IPS-15b (cell line): ENCODE results near the gene SMURF2.
"Not testable (repeated sequence)": the region's sequence is repeated elsewhere in the genome, so short reads cannot be mapped to it uniquely, and the experiment has no call there.

Experiments used
- H3K27me3 ChIP-seq: one replicate; pipeline ENCODE4 v1.6.1; 2013; ENCODE audit warnings: low read length; ENCODE audit not compliant: control insufficient read depth, insufficient read depth
- H3K36me3 ChIP-seq: one replicate; pipeline ENCODE4 v1.6.1; 2013; ENCODE audit warnings: low read length; ENCODE audit not compliant: control insufficient read depth, insufficient read depth
- H3K4me1 ChIP-seq: one replicate; pipeline ENCODE4 v1.6.1; 2013; ENCODE audit warnings: mild to moderate bottlenecking, low read length; ENCODE audit not compliant: control insufficient read depth, insufficient read depth
- H3K4me3 ChIP-seq: one replicate; pipeline ENCODE4 v1.5.1; 2013; ENCODE audit warnings: low read depth, low read length
- H3K9ac ChIP-seq: one replicate; pipeline ENCODE4 v1.6.1; 2013; ENCODE audit warnings: low read depth, mild to moderate bottlenecking, low read length
- H3K9me3 ChIP-seq: one replicate; pipeline ENCODE4 v1.6.1; 2013; ENCODE audit warnings: mild to moderate bottlenecking, low read length; ENCODE audit not compliant: control insufficient read depth, insufficient read depth

SMURF2 gene

GRCh38 chr17:64625541-64625940, 36.6 kb downstream of the SMURF2 start:
- Histone ChIP-seq H3K9me3 (no peaks in the 10 kb centered on the region), H3K9ac (no peak overlapping the region), H3K36me3 (no peaks in the 10 kb centered on the region), H3K4me3 (no peak overlapping the region), H3K27me3 (no peaks in the 10 kb centered on the region), H3K4me1 (no peaks in the 10 kb centered on the region)

- Histone ChIP-seq H3K36me3 (no peaks in the 10 kb centered on the region), H3K4me1 (no peaks in the 10 kb centered on the region), H3K9me3 (no peaks in the 10 kb centered on the region), H3K4me3 (no peak overlapping the region), H3K9ac (no peak overlapping the region), H3K27me3 (no peaks in the 10 kb centered on the region)
Observed at GRCh38 chr17:64622931-64623654, 39.0 kb downstream of the SMURF2 start.

- no peak overlapping the region for H3K9ac ChIP-seq
- no peaks in the 10 kb centered on the region for H3K9me3 ChIP-seq
- no peaks in the 10 kb centered on the region for H3K27me3 ChIP-seq
- H3K36me3 ChIP-seq, result no peaks in the 10 kb centered on the region
- H3K4me1 ChIP-seq, result no peaks in the 10 kb centered on the region
- H3K4me3 ChIP-seq, result no peak overlapping the region
Observed at GRCh38 chr17:64621772-64622171, 40.3 kb downstream of the SMURF2 start.

- no peak overlapping the region for H3K4me3 ChIP-seq
- no peak overlapping the region for H3K9ac ChIP-seq
- H3K9me3 ChIP-seq, result no peaks in the 10 kb centered on the region
- no peaks in the 10 kb centered on the region for H3K27me3 ChIP-seq
- H3K4me1 ChIP-seq, result no peaks in the 10 kb centered on the region
- no peaks in the 10 kb centered on the region for H3K36me3 ChIP-seq
Observed at GRCh38 chr17:64618848-64619247, 43.3 kb downstream of the SMURF2 start.

- Histone ChIP-seq H3K36me3 (no peaks in the 10 kb centered on the region), H3K27me3 (no peaks in the 10 kb centered on the region), H3K4me3 (no peak overlapping the region), H3K4me1 (no peaks in the 10 kb centered on the region), H3K9ac (no peak overlapping the region), H3K9me3 (no peaks in the 10 kb centered on the region)
Observed at GRCh38 chr17:64617125-64617780, 44.9 kb downstream of the SMURF2 start.

GRCh38 chr17:64615028-64615677, 47.0 kb downstream of the SMURF2 start:
- no peaks in the 10 kb centered on the region for H3K27me3 ChIP-seq
- H3K9me3 ChIP-seq, result no peaks in the 10 kb centered on the region
- no peak overlapping the region for H3K4me3 ChIP-seq
- no peaks in the 10 kb centered on the region for H3K36me3 ChIP-seq
- H3K4me1 ChIP-seq, result no peaks in the 10 kb centered on the region
- H3K9ac ChIP-seq, result no peak overlapping the region

GRCh38 chr17:64614266-64615027, 47.7 kb downstream of the SMURF2 start:
- Histone ChIP-seq H3K36me3 (no peaks in the 10 kb centered on the region), H3K4me1 (no peaks in the 10 kb centered on the region), H3K4me3 (no peak overlapping the region)

GRCh38 chr17:64611369-64611768, 50.7 kb downstream of the SMURF2 start:
- H3K9ac ChIP-seq, result no peak overlapping the region
- H3K4me1 ChIP-seq, result no peaks in the 10 kb centered on the region
- no peaks in the 10 kb centered on the region for H3K9me3 ChIP-seq
- H3K36me3 ChIP-seq, result no peaks in the 10 kb centered on the region
- no peaks in the 10 kb centered on the region for H3K27me3 ChIP-seq
- no peak overlapping the region for H3K4me3 ChIP-seq

More at GRCh38 chr17:64614266-64615027, 47.7 kb downstream of the SMURF2 start:
- Histone ChIP-seq H3K9ac (no peak overlapping the region), H3K27me3 (no peaks in the 10 kb centered on the region), H3K9me3 (no peaks in the 10 kb centered on the region)

- not testable (repeated sequence) for H3K27me3 ChIP-seq, H3K36me3 ChIP-seq, H3K9me3 ChIP-seq, H3K9ac ChIP-seq, H3K4me3 ChIP-seq, H3K4me1 ChIP-seq
Observed at GRCh38 chr17:64610244-64610643, 51.9 kb downstream of the SMURF2 start.

GRCh38 chr17:64608571-64608981, 53.5 kb downstream of the SMURF2 start:
- Histone ChIP-seq H3K27me3 (no peaks in the 10 kb centered on the region), H3K9me3 (no peaks in the 10 kb centered on the region), H3K9ac (no peak overlapping the region), H3K4me1 (no peaks in the 10 kb centered on the region), H3K36me3 (no peaks in the 10 kb centered on the region), H3K4me3 (no peak overlapping the region)

- no peak overlapping the region for H3K4me3 ChIP-seq
- no peaks in the 10 kb centered on the region for H3K27me3 ChIP-seq
- no peaks in the 10 kb centered on the region for H3K9me3 ChIP-seq
- H3K4me1 ChIP-seq, result no peaks in the 10 kb centered on the region
- H3K36me3 ChIP-seq, result no peaks in the 10 kb centered on the region
- no peak overlapping the region for H3K9ac ChIP-seq
Observed at GRCh38 chr17:64607862-64608565, 54.1 kb downstream of the SMURF2 start.
